Glomerular visceral epithelial cell (primary cell): ENCODE data around the gene CLEC20A.

Experiments
- DNase-seq: peaks from one replicate; pipeline ENCODE4 v3.0.0-alpha.2; 2016; ENCODE audit errors: extremely low spot score

The CLEC20A gene

GRCh38 chr1:178500091-178500770, 3.5 kb upstream of the CLEC20A start:
- no peak for DNase-seq

GRCh38 chr1:178498896-178499675, 2.3 kb upstream of the CLEC20A start:
- no peak for DNase-seq

GRCh38 chr1:178497903-178498478, 1.2 kb upstream of the CLEC20A start:
- DNase-seq, result no peak

- no peak for DNase-seq
Measured at GRCh38 chr1:178495741-178496409, 889 bp downstream of the CLEC20A start.

- DNase-seq, result no peak
Measured at GRCh38 chr1:178495158-178495557, 1.6 kb downstream of the CLEC20A start.

- no peak for DNase-seq
Measured at GRCh38 chr1:178494569-178494971, 2.2 kb downstream of the CLEC20A start.

GRCh38 chr1:178493301-178493741, 3.4 kb downstream of the CLEC20A start:
- DNase-seq, result no peak

- no peak for DNase-seq
Measured at GRCh38 chr1:178492341-178492740, 4.4 kb downstream of the CLEC20A start.

GRCh38 chr1:178491721-178492120, 5.0 kb downstream of the CLEC20A start:
- no peak for DNase-seq

- no peak for DNase-seq
Measured at GRCh38 chr1:178490967-178491366, 5.8 kb downstream of the CLEC20A start.

GRCh38 chr1:178490136-178490535, 6.6 kb downstream of the CLEC20A start:
- no peak for DNase-seq

- DNase-seq, result no peak
Measured at GRCh38 chr1:178489399-178489798, 7.4 kb downstream of the CLEC20A start.

- no peak for DNase-seq
Measured at GRCh38 chr1:178488393-178488792, 8.4 kb downstream of the CLEC20A start.

- DNase-seq, result no peak
Measured at GRCh38 chr1:178487070-178487615, 9.6 kb downstream of the CLEC20A start.

- no peak for DNase-seq
Measured at GRCh38 chr1:178486100-178487069, 10.4 kb downstream of the CLEC20A start.

- no peak for DNase-seq
Measured at GRCh38 chr1:178485541-178485981, 11.2 kb downstream of the CLEC20A start.

- no peak for DNase-seq
Measured at GRCh38 chr1:178484698-178485225, 12.0 kb downstream of the CLEC20A start.

GRCh38 chr1:178483251-178483957, 13.4 kb downstream of the CLEC20A start:
- no peak for DNase-seq

GRCh38 chr1:178477841-178478240, 18.9 kb downstream of the CLEC20A start:
- no peak for DNase-seq

- no peak for DNase-seq
Measured at GRCh38 chr1:178477373-178477772, 19.4 kb downstream of the CLEC20A start.
